Stomach (tissue), 4 donors: ENCODE measurements around the gene PAX5.

Experiments
- CTCF ChIP-seq, 7 experiments: fragments of 450-650 bp in 4 of 7; fragments of 200-600 bp in 3 of 7; sonication (generic) in 3 of 7; IDR thresholded peaks; one replicate each; pipeline ENCODE4 v1.5.1; 2016 to 2019; ENCODE audit warnings: antibody characterized with exemption in 7 of 7, control low read depth in 2 of 7, mild to moderate bottlenecking in 1 of 7
- EP300 ChIP-seq: sonication (generic); formaldehyde crosslinking; IDR thresholded peaks from one replicate; pipeline ENCODE4 v1.6.1; 2017; ENCODE audit warnings: antibody characterized with exemption

DNA sequence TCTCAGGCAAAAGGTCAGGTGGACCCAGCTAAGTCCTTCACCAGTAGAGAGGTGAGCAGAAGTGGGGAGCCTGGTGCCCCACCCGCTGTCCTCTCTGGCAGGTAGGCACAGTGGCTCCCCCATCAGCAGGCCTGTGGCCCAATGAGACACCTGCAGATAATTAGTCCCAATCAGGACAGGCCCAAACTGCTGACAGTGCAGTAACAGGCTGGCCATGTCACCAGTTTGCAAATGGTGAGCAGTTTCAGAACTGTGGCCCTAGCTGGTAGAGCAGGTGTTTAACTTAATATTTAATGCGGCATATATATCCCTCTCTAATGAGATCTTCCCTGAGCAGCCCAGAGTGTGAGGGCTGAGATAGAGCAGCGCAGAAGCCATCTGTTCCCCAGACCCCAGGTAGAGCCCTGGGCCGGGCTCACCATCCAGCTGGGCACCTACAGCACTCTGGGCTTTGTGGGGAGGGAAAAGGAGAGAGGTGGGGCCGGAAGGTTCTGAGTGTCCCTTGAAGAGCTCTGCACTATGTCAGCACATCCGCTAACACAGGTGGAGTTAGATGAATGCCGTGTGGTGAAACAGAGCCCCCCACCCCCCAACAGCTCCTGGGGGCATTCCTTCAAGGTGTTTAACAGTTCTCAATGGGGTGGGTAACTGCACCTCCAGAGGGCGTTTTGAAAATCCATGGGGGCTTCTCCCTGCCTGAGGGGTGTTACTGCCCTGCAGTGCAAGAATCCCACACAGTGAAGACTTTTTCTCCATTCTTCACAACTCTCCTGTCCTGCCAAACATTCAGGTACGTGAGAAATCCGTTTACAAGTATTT is 120.5 kb downstream of the PAX5 start:
- TF ChIP-seq CTCF (IDR thresholded peaks at IDR 0.05): no peak
- no peak for TF ChIP-seq EP300
